NCI-H1436 (cell line): ENCODE results near the gene EML1.
A peak's percentile ranks its signal among the peaks of the same experiment; 100 is the strongest.

Experiments used
- DNase-seq: peaks from one replicate; lab custom pipeline; 2025; lab: John Stamatoyannopoulos, UW

Gene EML1

DNA sequence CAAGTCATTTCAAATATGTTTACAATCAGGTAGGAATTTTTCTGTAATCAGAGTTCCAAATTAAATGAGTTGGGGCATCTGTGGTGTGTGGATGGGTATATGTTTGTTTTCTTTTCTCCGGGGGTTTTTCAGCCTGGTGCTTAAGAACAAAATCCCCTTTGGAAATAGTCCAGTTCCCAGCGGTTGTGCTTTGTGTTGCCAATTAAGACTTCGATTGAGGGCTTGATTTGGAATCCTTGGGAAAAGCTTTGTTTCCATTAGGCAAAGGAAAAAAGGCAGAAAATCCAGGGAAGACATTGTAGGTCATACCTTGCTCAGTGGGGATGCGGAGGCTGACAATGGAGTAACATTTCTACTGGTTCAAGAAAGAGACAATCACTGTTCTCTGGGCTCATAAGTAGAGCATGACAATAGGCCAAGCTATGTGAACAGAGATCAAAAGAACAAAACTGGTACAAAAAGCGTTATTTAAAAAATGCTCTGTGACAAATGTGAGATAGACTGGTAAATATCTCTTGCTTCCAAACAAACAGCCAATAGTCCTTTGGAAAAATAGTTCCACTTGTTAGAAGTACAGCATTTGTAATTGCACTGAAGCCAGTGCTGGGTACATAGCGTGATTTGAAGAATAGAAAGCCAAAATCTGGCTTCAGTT, 79.7 kb downstream of the EML1 start:
- DNase-seq: no peak

DNA sequence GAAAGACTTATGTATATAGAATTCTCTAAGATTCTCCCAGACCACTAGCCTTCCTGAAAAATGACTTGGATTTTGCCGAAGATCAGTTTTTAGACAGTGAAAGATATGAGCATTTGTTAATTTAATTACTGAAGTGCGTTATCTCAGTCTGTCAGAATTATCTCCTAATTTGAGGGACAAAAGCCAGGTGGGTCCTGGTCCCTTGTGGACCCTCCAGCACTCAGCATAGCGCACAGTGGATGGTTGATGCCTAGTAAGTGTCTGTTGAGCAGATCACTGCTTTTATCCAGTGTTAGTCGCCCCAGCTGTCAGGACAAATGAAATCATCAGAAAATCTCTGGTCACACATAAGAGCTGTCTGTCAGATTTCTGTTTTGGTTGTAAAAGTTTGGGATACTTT, 80.4 kb downstream of the EML1 start:
- no peak for DNase-seq

GRCh38 chr14:99874306-99874705, 81.1 kb downstream of the EML1 start:
- no peak for DNase-seq

DNA sequence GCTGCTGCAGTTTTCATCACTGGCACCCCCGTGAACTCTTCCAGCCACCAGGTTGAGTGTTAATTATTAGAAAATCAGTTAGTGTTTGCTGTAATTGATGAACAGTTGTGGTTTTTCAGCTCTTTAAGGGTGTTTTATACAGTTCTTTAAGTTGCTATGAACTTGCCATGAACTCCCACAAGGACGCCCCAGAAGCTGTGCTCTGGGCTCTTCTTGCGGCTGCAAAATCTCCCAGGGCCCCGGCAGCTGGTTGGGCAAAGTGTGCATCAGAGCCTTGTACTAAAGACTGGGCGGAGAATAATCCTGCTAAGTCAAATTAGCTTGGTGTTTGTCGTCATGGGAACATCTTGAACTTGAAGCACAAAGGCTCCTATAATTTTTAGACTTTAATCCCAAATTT, 82.2 kb downstream of the EML1 start:
- no peak for DNase-seq

GRCh38 chr14:99875836-99876235, 82.6 kb downstream of the EML1 start:
- no peak for DNase-seq

DNA sequence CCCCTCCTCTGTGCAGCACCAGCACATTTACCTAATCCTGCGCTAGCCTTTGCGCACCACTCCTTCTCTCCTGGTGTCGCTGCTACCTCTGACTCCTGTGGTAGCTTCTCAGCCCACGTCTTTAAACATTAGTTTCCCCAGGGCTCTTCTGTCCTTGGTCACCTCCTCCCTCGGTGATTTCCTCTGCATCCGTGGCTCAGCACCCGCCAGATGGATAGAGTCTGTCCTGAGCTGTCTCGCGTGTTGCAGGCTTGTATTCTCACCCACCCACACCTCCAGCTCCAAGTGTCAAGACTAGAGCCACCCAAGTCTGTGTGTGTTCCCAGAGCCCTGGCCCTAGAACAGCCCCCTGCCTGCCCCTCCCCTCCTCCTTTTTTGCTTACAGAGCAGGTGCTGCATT, 83.2 kb downstream of the EML1 start:
- DNase-seq: no peak

- no peak for DNase-seq
Measured at GRCh38 chr14:99878563-99878962, 85.3 kb downstream of the EML1 start.

DNA sequence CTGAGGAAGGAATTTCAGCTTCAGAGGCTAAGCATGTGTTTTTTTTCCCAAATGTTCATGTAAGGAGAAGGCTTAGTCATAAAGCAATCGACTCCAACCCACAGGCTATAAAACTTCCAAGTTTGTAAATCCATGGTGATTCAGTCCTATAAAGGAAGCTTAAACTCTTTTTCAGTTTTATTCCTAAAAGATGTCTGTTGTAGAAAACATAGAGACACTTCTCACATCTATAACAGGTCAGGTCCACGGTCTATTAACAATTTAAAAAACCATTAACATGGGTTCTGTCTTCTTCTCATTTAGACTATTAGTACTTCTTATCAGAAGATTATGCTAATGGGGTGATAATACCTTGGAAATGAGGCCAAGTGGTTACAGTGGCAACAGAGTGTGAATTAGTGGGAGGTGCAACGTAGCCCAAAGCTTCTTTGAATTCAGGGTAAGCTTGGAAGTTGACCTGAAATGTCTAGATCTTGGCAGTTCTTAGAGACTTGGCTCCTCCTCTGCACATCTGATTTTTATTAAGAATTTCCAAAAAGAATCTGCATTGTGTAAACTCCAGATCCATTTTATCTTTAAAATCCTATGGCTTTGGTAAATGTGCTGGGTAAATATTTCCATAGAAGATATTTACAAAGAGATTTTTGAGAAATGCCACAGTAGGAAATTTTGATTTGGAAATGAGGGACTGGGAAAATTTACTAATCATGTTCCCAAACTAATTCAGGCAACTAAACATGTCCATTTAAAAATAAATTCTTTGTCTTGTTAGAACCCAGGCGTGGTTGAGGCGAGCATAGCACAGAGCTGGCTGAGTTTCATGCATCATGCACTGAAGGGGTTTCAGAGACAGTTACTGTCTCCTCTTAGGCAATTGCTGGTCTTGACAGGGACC, 86.4 kb downstream of the EML1 start:
- DNase-seq: no peak

- DNase-seq: no peak
Measured at GRCh38 chr14:99880651-99881420, 87.6 kb downstream of the EML1 start.

- DNase-seq: no peak
Measured at GRCh38 chr14:99883866-99884650, 90.8 kb downstream of the EML1 start.

GRCh38 chr14:99884834-99885648, 91.8 kb downstream of the EML1 start:
- peak; percentile 55 for DNase-seq

DNA sequence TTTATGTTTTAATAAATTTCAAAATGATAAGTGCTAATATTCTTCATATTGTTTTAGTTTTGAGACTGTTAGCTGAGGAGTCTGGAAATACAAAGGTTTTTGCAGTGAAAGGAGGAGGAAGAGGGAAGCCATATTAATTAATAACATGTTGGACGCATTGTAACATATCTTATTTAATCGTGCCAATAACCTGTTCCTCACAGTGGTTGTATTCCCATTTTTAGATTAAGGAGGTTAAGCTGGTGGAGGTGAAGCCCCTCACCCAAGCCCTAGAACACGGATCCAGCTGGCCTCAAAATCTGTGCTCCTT, 92.4 kb downstream of the EML1 start:
- no peak for DNase-seq

DNA sequence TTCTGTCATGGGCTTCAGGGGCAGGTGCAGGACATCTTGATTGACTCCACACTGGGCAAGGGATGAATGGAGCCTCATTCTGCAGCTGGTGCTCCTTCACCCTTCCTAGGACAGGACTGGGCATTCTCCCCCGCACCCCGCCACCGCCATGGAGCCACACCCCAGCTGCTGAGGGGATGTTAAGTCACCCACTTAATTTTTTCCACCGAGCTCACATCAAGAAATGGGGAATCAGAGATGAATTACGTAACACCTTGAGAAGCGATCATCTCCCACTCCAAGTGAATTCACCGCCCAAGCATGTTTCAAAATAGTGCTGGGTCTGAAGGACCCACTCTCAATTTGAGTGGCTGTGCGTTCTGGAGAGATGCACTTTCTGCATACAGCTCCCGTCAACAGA, 94.2 kb downstream of the EML1 start:
- DNase-seq: no peak

GRCh38 chr14:99888149-99888548, 94.9 kb downstream of the EML1 start:
- DNase-seq: no peak

- DNase-seq: no peak
Measured at GRCh38 chr14:99889268-99889667, 96.1 kb downstream of the EML1 start.

GRCh38 chr14:99891266-99891665, 98.1 kb downstream of the EML1 start:
- DNase-seq: no peak

DNA sequence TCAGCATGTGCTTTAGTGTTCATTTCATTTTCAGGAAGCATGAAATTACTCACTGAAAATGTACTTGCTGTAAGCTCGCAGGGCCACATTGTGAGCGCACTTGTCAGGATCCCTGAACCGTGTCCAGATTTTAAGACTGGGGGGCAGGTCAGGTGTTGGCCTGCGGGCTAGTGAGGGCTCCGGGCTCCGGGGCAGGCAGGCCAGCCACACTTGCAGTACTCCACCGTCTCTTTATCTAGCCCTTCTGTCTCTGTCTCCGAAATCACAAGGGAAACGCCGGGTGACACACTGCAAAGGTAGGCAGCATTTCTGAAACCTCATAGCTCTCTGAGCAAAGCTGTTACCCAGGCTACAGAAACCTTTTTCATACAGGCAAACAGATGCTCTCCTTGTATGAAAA, 98.7 kb downstream of the EML1 start:
- no peak for DNase-seq

- no peak for DNase-seq
Measured at GRCh38 chr14:99892406-99892805, 99.2 kb downstream of the EML1 start.

GRCh38 chr14:99896361-99896760, 103.1 kb downstream of the EML1 start:
- no peak for DNase-seq

DNA sequence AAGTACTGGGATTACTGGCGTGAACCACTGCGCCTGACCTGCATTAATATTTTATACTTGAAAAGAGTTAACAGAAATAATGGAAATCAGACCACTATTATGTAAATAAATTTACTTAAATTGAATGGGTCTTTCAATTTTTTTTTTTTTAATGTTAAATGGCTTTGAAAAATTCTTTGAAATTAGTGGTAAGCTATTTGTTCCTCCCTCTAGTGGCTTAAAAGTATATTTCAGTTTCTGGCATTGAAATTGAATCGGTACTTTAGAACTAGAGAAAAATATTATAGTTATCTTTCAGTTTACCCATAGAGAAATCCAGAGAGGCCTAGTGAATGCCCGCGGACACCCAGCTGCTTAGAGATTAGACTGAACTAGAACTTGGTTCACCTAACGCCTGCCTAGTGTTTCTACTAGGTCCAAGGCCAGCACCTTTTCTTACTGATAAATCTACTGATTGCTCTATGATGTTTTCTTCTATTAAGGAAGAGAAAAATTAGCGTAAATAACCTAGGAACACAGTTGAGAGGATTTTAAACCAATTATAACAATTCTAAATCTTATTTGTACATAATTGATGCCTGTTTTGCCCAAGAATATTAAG, 106.5 kb downstream of the EML1 start:
- DNase-seq: no peak

GRCh38 chr14:99902925-99903324, 109.7 kb downstream of the EML1 start:
- DNase-seq: no peak
